HG03159 (cell line): ENCODE measurements around the gene ZNF837.
"Not testable (repeated sequence)": the region's sequence is repeated elsewhere in the genome, so short reads cannot be mapped to it uniquely, and the experiment has no call there.

Experiments
- ATAC-seq: cut with Tn5 transposase; IDR thresholded peaks from one replicate; pipeline ENCODE4 v1.9.1; 2021; ENCODE audit warnings: mild to moderate bottlenecking, moderate library complexity; ENCODE audit not compliant: unreplicated experiment

ZNF837 gene

DNA sequence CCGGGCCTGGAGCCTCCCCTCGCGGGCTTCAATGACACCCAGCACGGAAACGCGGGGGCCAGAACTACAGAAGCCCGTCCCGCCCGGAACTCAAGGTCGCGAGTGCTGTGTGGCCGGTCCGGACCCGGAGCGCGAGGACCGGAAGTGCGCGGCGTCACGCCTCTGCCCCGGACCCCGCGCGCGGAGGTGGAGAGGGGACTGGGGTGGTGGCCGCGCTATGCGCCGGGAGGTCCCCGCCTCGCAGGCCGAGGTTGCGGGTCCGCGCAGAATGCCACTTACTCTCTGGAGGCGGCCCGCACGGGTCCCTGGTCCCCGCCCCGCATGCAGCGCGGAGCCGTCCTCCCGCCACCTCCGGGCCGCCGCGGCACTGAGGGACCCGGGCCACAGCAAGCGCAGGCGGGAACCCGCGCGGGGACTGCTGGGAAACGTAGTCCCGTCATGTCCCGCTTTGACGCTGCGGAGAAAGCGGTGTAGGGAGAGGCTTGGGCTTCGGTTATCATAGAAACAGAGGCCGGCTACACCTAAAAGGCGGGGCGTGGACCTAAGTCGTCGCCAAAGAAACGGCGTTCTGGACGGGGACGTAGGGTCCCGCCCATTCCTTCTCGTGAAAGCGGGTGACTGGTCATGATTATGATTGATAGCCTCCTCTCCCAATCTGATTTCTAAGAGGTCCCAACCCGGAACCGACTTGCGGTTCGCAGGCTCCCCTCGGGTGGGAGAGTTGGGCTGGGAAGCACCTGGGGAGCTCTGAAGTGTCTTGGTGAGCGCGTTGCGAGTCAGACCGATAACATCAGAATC lies at the start of gene ZNF837:
Gene ZNF837, minus strand, starts transcription at position 369 of the 798 bp plus-strand sequence. CDS start 11,698 bp downstream, outside the sequence.
- peak; percentile 81 for ATAC-seq

DNA sequence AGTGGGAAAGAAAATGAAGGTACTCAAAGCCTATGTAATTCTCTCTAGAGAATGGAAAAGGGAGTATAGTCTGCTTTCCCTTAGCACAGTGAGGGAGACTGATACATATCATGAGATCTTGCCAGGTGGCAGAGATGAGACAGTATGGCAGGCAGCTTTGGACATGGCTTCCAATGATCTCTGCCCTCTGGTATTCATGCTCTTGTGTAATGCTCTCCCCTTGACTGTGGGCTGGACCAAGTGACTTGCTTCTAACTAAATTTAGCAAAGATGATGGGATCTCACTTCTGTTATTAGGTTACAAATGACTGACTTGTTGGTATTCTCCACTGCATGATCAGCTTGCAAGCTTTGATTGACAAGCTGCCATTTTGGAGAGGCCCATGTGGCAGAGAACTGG lies 48.9 kb upstream of the ZNF837 start:
- ATAC-seq = no peak

DNA sequence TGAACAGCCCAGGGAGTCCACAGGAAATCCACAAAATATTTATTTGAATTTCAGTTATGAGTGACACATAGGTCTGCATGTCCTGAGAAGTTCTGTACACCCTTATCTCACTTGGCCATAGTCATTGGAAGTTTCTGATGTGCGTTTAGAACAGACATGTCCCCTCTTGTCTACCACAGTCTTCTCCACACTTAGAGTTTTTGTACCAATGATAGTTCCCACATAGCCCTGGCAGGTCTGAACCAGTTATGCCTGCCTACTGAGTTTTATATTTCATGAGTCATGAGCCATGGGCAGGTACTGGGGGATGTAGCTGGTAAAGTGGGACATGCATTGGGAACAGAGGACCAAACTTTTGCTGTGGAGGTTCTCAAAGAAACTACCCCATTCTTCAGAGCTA lies 47.8 kb upstream of the ZNF837 start:
- ATAC-seq = no peak

DNA sequence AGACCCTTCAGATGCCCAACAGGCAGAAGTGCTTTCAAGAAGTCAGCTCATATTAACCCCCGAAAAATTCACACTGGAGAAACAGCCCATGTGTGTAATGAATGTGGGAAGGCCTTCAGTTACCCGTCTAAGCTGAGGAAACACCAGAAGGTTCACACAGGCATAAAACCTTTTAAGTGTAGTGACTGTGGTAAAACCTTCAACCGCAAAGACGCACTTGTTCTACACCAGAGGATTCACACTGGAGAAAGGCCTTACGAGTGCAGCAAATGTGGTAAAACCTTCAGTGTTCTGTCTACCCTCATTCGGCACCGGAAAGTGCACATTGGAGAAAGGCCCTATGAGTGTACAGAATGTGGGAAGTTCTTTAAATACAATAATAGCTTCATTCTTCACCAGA lies 36.2 kb upstream of the ZNF837 start:
- no peak for ATAC-seq

DNA sequence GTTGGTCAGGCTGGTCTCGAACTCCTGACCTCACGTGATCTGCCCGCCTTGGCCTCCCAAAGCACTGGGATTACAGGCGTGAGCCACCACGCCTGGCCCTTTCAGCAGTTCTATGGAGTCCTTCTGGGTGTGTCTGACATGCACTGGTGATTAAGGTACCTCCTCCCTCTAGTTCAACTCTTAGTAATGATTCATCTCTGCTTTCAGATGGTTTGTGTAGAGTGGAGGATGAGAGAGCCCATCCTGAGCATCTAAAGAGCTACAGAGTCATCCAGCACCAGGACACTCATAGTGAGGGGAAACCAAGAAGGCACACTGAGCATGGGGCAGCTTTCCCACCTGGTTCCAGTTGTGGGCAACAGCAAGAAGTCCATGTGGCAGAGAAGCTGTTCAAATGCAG lies 35.8 kb upstream of the ZNF837 start:
- ATAC-seq = no peak

DNA sequence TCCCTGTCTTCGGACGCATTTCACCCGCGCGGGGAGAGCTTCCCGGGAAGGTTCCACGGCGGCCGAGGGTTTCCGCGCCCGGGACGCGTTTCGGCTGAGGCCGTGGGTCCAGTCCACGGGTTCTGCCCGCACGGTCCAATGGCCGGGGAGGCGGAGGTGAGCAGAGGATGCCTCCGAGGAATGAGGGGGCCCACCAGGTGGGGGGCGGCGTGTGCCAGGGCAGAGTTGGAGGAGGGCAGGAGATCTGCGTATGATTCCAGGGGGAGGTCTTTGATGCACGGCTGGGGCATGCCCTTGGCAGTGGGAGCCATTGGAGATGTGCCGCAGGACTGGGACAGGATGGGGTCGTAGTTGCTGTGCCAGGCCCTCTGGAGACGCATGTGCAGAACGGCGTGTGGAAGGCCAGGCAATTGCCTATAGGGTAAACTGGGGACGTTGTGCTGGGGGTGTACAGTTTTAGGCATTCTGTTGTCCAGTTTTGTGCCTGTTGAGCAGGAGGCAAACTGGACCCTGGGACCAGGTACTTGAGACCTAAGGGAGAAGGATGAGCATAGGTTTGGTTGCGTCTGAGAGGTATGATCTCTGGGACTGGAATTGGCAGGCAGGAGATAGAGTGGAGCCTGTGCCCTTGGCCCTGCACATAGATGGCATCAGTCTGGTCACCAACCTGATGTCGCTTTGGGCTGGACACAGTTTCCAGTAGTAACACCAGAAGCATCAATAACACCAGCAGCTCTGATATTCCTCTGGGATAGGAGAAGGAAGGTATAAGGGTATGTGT lies 28.4 kb upstream of the ZNF837 start:
- no peak for ATAC-seq

DNA sequence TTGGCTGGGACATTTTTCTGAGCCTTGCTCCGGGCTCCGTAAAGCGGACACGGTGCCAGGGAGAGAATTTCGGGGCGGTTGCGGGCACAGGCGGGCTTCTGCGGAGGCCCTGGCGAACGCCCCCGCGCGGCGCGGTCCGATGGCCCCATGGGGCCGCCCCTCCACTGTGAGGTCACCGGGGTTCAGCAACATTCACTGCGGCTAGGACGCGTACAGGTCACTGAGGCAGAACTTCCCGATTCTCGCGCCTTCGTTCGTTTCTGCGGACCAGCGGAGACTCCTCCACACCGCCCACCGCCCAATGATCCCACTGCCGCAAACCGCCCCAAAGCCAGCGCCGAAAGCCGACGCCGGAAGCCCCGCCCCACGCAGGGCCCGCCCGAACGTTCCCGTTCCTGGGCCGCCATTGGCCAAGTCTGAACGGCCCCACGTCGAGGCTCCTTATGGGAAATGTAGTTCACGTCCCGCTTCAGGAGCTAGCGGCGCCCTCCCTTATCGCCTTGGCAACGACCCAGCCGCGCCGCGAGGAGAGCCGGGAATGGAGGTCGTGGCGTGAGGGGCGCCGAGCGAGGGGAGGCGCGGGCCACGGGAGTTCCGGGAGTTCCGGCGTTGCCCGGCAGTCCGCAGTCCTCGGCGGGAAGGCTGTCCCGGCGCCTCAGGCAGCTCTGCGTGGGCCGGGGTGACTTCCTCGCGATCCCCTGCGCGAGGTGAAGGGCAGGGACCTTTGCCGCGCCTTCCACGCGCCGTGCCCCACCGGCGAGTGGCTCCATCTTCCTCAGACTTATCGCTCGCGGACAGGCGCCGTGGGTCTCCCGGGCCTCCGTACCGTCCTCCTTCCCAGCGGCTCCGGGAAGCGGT lies 27.6 kb upstream of the ZNF837 start, which contains the start of gene ZNF584:
Gene ZNF584, plus strand, starts transcription at position 498 of the 858 bp plus-strand sequence. CDS start 499 bp downstream, outside the sequence.
- peak; percentile 89 for ATAC-seq

DNA sequence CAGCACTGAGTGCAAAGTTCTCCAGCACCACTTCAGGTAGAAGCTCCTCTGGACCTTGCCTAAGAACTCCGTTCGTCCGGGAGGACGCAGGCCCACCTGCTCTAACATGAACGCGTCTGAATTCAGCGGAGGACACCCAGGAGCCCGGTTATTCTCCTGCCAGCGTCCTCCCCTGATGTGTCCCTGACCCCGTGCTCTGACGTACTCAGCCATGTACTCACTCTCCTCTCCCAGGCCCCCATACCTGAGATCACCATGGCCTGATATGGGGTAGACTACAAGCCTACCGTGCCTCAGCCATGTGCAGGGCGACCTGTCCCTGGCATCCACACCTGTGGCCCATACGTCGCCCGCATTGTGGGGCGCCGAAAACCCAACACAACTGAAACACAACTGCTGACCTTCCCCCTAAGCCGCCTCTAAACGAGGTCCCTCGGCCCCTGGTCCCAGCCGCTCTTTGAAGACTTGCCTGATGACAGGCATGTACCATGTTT lies 26.9 kb upstream of the ZNF837 start:
- peak; percentile 14 for ATAC-seq

DNA sequence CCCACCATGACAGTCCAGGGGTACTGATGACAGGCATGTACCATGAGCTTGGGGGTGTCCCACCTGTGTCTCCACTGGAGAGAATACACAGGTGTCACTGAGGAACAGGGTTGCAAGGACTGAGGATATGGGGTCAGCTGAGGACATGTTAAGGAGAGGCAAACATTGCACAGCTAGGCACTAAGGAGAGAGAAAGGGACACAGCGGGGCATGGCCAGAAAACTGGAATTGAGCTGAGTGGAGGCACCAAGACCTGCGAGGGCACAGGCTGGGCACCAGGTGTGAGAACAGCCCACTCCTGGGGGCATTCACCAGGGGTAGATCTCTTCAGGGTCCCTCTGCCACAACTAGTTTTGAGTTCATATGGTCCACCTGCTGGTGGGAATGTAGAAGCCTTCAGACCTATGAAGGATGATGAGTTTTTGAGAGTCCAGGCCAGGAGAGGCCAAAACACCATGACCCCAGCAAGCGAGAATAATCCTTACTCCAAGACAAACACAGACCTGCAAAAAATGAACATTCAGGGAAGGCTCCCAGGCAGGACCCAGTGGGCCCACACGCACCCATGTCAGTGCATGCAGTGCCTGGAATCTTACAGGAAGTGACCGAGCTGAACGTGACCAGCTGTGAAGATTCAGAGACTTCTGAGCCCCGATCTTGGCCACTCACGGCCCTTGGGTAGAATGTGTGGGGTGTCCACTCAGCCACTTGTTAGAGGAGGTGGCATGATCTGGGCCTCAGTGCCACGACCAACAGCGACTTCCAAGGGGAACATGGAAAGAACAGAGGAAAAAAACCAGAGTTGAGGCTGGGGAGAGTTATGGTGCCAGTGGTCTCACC lies 26.2 kb upstream of the ZNF837 start:
- no peak for ATAC-seq

DNA sequence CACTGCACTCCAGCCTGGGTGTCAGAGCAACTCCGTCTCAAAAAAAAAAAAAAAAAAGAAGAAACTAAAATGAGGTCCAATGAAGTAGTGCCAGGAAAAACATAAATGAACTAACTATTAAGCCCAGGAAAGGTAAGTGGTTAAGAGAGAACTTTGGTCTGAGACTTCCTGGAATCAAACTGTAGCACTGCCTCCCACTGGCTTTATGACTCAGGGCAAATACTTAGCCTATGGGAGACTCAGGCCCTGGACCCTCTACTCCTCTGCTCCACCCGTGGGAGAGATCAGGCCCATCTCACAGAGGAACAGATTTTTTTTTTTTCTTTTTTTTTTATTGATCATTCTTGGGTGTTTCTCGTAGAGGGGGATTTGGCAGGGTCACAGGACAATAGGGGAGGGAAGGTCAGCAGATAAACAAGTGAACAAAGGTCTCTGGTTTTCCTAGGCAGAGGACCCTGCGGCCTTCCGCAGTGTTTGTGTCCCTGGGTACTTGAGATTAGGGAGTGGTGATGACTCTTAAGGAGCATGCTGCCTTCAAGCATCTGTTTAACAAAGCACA lies 23.2 kb upstream of the ZNF837 start:
- not testable (repeated sequence) for ATAC-seq

DNA sequence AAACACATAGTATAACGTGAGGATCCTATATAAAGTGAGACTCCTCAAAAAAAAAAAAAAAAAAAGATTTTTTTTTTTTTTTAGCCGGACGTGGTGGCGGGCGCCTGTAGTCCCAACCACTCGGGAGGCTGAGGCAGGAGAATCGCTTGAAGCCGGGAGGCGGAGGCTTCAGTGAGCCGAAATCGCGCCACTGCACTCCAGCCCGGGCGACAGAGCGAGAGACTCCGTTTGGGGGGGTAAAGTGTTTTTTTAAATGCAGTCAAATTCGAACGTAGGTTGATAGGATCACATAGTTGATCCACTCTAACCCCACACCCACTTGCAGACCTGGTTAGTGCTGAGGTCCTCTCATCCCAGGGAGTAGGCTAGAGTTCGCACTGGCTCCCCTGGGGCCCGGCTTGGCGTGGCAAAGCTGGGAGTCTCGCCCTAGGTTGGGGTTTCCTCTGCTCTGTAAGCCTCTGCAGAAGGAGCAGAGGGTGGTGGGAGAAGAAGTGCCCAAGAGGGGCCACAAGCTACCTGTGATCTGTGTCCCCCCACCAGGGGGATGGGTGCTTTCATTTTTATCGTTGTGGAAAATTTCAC lies 21.1 kb upstream of the ZNF837 start:
- no peak for ATAC-seq

DNA sequence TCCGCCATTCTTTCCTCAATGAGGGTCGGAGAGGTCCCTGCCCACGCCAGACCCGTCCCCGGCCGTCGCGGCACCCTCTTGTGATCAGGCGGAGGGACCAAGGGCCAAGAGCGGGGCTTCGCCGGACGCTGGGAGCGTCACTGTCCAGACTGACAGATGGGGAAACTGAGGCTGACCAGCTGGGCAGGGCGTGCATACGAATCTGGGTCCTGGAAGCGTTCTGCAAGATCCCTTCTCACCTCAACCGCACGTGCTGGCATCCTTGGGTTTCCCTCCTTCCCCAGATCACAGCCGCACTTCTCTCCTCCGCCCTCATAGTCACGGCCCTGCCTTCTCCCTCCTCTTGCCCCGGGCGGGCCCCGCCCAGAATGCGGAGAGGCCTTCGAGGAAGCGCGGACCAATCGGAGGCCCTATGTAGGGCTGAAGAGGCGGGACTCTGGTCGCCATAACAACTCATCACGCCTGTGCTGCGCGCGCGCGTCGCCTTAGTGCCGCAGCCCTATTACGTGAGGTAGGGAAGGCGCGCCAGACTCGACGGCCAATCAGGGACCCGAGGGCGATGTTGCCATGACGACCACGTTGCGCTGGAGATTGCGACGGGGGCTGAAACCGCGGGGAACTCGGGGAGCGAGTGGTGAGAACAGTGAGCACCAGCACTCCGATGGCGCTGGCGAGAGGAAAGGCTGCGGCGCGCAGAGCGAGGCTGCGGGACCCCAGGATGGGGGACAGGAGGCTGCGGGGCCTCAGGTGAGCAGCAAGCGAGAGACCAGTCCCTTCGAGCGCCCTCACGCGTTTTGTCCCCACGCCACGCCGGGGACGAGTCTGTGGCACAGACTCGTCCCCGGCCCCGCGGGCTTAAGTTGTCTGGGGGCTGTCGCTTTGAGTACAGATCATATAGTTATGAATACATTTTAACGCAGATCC lies 20.3 kb upstream of the ZNF837 start:
- peak; percentile 98 for ATAC-seq

DNA sequence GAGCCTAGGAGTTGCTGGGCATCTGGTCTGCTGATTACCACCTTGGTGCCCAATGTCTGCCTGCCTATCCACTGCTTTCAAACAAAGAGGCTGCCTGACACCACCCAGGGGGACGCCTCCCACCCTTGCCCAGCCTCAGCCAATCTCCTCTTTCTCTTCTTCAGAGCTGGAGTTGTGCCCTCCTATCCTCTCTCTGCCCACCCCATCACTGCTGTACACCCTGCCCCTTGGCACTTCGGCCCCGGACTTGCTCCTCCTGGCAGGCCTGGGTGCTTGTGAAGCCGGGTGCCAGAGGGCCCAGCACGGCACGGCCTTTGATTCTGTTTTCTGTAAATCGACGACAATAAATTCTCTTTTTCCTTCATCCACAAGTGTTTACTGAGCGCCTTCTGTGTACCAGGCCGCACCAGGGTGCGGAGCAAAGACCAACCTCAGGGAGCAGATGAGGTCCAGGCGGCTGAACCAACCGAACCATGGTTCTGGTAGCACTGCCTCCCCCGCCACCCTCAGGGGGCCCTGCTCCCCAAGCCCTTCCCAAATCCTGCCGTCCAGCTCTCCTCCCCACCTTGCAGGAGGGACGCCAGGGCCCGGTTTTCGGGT lies 19.6 kb upstream of the ZNF837 start:
- no peak for ATAC-seq

DNA sequence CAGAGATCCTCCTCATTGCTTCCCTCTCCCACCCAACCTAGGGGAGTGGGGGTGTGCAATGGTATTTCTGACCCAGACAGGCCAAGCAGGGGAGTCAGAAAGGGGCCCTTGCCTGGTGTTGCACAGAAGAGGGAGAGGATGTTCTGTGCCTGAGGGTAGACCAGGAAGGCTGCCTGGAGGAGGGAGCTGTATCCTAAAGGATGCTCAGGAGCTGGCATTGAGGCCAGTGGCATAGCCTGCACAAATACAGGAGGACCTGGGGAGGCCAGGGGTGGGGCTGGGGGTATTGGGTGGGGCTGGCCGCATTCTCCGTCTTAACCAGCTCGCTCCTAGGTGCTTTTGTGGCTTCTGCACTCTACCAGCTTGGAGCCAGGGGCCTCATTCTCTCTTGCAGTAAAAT lies 19.1 kb upstream of the ZNF837 start:
- ATAC-seq = no peak

DNA sequence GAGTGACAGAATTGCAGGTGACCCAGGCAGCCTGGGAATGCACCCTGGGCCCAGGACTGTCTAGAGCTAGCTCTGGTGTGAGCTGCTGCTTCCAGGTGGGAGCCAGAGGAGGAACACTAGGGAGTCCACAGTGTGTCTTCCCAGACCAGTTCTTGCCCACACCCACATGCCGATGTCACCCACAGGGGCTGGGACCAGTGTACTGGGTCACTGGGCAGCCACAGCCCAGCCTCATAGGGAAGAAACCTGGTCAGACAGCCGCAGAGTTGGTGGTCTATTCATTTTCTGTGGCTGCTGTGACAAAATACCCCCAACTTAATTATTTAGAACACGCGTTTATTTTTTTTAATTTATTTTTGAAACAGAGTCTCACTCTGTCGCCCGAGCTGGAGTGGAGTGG lies 17.7 kb upstream of the ZNF837 start:
- ATAC-seq = no peak

DNA sequence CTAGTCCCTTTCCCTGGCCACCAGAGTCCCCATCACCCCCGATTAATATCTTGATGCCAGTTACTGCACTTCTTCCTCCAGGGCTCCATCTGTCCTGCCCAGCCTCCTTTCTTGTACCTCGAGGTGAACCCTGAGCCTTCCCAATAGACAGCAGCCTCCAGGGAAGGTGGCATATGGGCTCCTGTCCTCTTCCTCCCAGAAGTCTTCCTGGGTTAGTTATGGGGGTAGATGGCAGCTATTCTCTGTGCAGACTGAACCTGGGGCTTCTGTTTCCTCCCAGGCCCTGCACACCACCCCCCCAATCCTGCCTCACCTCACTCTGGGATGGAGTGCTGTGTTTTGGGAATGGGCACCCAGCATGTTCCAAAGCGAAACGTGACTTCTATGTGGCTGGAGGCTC lies 17.3 kb upstream of the ZNF837 start:
- ATAC-seq = no peak

DNA sequence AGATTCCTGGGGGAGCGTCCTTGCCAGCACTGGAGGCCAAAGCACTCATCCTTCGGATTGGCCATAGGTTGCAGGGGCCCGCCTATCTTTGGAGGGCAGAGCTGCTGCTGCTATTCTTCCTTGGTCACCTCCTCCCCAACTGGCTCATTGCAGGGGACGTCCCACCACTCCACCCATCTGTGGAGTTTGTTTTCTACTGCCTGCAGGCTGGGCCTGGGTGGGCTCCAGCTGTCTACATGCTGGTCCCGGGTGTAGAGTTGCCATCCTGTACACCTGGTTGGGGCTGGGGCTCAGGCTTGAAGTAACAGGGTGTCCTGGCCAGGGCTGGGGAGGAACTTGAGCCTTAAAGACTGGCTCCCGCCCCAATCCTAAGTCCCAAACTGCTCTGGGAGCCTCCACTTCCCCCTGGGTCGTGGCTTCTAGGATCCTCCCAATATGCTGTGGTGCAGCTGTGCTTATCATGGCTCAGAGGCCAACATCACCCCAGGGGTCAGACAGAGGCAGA lies 16.8 kb upstream of the ZNF837 start:
- no peak for ATAC-seq
